Measurements from ENCODE around the gene ARID5A.

- TF ChIP-seq ZNF207 (IDR thresholded peaks at IDR 0.05; ENCODE audit: borderline replicate concordance) (no peak), GMEB1 (CRISPR knock-in tag; IDR thresholded peaks at IDR 0.05; ENCODE audit: borderline replicate concordance) (no peak)
These were observed 28.6 kb downstream of the ARID5A start for GRCh38 chr2:96565111-96565510.
